ENCODE results near the gene CHRD. TPM values are rescaled to one million over a fixed set of nuclear protein-coding genes. Genes with fewer than 3 reads are reported as not detected.

The CHRD gene
- total RNA-seq, 2 donors from 2014 or later: 2.0 TPM

DNA sequence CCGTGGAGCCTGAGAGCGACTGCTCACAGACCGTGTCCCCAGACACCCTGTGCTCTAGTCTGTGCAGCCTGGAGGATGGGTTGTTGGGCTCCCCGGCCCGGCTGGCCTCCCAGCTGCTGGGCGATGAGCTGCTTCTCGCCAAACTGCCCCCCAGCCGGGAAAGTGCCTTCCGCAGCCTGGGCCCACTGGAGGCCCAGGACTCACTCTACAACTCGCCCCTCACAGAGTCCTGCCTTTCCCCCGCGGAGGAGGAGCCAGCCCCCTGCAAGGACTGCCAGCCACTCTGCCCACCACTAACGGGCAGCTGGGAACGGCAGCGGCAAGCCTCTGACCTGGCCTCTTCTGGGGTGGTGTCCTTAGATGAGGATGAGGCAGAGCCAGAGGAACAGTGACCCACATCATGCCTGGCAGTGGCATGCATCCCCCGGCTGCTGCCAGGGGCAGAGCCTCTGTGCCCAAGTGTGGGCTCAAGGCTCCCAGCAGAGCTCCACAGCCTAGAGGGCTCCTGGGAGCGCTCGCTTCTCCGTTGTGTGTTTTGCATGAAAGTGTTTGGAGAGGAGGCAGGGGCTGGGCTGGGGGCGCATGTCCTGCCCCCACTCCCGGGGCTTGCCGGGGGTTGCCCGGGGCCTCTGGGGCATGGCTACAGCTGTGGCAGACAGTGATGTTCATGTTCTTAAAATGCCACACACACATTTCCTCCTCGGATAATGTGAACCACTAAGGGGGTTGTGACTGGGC is 35.1 kb upstream of the CHRD start:
- Histone ChIP-seq H3K9me3 (no peaks in the 10 kb centered on the region), H3K36me3 (no peaks in the 10 kb centered on the region), H3K9ac (ENCODE audit: low read depth in 2 of 2, low read length in 2 of 2) (peak overlapping the region in 1 of 2 donors; percentile 5), H3K4me1 (peaks cover 5% of the 10 kb centered on the region), H3K4me3 (no peak overlapping the region), H3K27me3 (no peaks in the 10 kb centered on the region), H3K27ac (no peak overlapping the region)
- TF ChIP-seq, protein P1, sequence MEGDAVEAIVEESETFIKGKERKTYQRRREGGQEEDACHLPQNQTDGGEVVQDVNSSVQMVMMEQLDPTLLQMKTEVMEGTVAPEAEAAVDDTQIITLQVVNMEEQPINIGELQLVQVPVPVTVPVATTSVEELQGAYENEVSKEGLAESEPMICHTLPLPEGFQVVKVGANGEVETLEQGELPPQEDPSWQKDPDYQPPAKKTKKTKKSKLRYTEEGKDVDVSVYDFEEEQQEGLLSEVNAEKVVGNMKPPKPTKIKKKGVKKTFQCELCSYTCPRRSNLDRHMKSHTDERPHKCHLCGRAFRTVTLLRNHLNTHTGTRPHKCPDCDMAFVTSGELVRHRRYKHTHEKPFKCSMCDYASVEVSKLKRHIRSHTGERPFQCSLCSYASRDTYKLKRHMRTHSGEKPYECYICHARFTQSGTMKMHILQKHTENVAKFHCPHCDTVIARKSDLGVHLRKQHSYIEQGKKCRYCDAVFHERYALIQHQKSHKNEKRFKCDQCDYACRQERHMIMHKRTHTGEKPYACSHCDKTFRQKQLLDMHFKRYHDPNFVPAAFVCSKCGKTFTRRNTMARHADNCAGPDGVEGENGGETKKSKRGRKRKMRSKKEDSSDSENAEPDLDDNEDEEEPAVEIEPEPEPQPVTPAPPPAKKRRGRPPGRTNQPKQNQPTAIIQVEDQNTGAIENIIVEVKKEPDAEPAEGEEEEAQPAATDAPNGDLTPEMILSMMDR (IDR thresholded peaks at IDR 0.05): no peak
- intact Hi-C loops (cut with DNase I): no loop called here
- no peak for DNase-seq

DNA sequence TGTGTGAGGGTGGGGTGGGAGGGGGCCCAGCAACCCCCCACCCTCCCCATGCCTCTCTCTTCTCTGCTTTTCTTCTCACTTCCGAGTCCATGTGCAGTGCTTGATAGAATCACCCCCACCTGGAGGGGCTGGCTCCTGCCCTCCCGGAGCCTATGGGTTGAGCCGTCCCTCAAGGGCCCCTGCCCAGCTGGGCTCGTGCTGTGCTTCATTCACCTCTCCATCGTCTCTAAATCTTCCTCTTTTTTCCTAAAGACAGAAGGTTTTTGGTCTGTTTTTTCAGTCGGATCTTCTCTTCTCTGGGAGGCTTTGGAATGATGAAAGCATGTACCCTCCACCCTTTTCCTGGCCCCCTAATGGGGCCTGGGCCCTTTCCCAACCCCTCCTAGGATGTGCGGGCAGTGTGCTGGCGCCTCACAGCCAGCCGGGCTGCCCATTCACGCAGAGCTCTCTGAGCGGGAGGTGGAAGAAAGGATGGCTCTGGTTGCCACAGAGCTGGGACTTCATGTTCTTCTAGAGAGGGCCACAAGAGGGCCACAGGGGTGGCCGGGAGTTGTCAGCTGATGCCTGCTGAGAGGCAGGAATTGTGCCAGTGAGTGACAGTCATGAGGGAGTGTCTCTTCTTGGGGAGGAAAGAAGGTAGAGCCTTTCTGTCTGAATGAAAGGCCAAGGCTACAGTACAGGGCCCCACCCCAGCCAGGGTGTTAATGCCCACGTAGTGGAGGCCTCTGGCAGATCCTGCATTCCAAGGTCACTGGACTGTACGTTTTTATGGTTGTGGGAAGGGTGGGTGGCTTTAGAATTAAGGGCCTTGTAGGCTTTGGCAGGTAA is 34.3 kb upstream of the CHRD start:
- intact Hi-C loops (cut with DNase I): no loop called here
- peaks cover 5% of the 10 kb centered on the region for H3K4me1 ChIP-seq
- DNase-seq: peak; percentile 89
- H3K4me3 ChIP-seq: no peak overlapping the region
- H3K27ac ChIP-seq: peak overlapping the region; percentile 23
- H3K36me3 ChIP-seq: no peaks in the 10 kb centered on the region
- no peaks in the 10 kb centered on the region for H3K9me3 ChIP-seq
- TF ChIP-seq, protein P1 (IDR thresholded peaks at IDR 0.05): peak; percentile 36
- H3K27me3 ChIP-seq: no peaks in the 10 kb centered on the region
- H3K9ac ChIP-seq (ENCODE audit: low read depth in 2 of 2, low read length in 2 of 2): no peak overlapping the region

DNA sequence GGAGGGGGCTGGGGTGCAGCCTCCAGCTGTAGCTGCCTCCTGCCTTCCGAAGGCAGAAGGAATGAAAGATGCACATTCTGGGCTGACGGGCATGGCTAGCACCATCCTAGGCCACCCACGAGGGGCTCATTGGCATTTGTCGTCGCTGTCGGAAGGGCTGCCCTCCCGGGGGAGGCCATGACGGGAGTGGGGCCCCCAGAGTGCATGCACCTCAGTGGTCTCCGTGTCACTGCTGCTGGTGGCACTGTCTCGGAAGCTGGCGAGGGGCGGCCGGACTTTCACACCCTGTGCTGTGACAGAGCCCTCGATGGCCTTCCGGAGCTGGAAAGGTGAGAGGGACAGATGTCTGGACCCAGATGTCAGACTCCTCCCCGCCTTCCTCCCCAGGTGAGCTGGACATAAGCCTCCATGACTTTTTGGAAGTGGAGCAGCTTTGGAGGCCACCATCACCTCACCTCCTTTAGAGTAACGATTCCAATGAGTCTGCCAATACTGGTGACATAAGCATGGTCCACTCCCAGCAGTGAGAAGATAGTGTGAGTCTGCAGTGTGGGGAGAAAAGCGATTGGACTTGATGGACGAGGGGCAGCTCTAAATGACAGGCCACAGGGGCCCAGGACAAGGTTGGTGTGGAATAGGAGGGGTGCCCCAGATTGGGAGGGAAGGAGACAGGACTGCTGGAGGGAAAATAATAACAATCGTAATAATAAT is 33.2 kb upstream of the CHRD start:
- no peaks in the 10 kb centered on the region for H3K9me3 ChIP-seq
- no peak overlapping the region for H3K4me3 ChIP-seq
- H3K4me1 ChIP-seq: peaks cover 5% of the 10 kb centered on the region
- intact Hi-C loops (cut with DNase I): no loop called here
- TF ChIP-seq, protein P1 (IDR thresholded peaks at IDR 0.05): no peak
- DNase-seq: no peak
- H3K9ac ChIP-seq (ENCODE audit: low read depth in 2 of 2, low read length in 2 of 2): no peak overlapping the region
- H3K27ac ChIP-seq: peak overlapping the region; percentile 23
- H3K27me3 ChIP-seq: no peaks in the 10 kb centered on the region
- H3K36me3 ChIP-seq: no peaks in the 10 kb centered on the region

DNA sequence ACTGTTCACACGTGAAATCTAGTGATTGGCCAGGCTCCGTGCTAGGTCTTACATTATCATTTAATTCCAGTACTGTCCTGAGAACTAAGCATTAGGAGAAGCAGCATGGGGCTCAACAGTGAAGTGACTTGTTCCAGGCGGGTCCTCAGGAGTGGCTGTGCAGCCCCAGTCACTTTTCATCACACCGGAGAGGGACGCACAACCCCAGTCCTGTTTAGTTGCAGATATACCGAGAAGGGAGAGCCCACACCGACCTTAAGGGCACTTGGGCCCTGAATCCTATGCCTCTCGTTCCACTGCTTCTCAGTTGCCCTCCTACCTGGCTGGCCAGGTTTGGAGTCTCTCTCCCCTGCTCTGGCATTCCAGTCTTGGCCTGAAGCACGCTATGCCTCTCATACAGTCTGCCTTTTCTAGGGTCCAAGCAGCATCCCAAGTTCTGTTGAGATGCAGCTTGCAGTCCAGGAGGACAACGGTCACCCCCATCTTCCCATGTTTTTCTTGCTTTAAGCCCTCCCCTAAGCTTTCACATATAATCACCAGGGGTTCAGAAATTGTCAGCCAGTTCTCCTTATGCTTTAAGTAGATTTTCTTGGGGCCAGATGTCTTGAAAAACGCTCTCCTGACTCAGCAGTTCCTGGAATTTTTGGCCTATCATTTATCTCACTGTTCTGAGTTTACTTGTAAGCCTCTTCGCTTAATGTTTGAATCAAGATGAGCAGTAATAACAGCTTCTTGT is 32.4 kb upstream of the CHRD start:
- no peaks in the 10 kb centered on the region for H3K36me3 ChIP-seq
- no peak for DNase-seq
- no peaks in the 10 kb centered on the region for H3K27me3 ChIP-seq
- no peak overlapping the region for H3K9ac ChIP-seq (ENCODE audit: low read depth in 2 of 2, low read length in 2 of 2)
- intact Hi-C loops (cut with DNase I): no loop called here
- H3K4me1 ChIP-seq: peaks cover 5% of the 10 kb centered on the region
- TF ChIP-seq, protein P1 (IDR thresholded peaks at IDR 0.05): no peak
- no peaks in the 10 kb centered on the region for H3K9me3 ChIP-seq
- no peak overlapping the region for H3K27ac ChIP-seq
- no peak overlapping the region for H3K4me3 ChIP-seq

DNA sequence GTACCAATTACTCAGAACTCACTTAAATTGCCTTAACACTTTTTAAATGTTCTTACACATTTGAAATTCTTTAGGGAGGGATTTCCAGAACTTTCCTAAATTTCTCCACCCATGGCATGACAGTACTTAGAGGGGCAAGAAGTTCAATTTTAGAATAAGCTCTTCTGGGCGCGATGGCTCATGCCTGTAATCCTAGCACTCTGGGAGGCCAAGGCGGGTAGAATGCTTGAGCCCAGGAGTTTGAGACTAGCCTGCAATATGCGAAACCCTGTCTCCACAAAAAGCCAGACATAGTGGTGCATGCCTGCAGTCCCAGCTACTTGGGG is 31.8 kb upstream of the CHRD start:
- intact Hi-C loops (cut with DNase I): no loop called here
- Histone ChIP-seq H3K9ac (ENCODE audit: low read depth in 2 of 2, low read length in 2 of 2) (no peak overlapping the region), H3K27me3 (no peaks in the 10 kb centered on the region), H3K4me1 (peaks cover 5% of the 10 kb centered on the region), H3K9me3 (no peaks in the 10 kb centered on the region), H3K4me3 (no peak overlapping the region), H3K27ac (no peak overlapping the region), H3K36me3 (no peaks in the 10 kb centered on the region)
- DNase-seq: no peak
- TF ChIP-seq, protein P1 (IDR thresholded peaks at IDR 0.05): no peak
